ENCODE results near the gene CHID1.

DNA sequence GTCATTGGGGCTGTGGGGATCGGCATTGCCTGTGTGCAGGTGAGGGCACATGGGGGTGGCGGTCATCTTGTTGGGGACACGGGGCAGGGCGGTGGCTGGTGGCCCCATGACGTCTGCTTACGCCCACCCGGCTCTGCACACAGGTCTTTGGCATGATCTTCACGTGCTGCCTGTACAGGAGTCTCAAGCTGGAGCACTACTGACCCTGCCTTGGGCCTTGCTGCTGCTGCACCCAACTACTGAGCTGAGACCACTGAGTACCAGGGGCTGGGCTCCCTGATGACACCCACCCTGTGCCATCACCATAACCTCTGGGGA, 72.7 kb downstream of the CHID1 start:
- no peak for TF ChIP-seq POLR2A (IDR thresholded peaks at IDR 0.05)
- TF ChIP-seq, protein P1, sequence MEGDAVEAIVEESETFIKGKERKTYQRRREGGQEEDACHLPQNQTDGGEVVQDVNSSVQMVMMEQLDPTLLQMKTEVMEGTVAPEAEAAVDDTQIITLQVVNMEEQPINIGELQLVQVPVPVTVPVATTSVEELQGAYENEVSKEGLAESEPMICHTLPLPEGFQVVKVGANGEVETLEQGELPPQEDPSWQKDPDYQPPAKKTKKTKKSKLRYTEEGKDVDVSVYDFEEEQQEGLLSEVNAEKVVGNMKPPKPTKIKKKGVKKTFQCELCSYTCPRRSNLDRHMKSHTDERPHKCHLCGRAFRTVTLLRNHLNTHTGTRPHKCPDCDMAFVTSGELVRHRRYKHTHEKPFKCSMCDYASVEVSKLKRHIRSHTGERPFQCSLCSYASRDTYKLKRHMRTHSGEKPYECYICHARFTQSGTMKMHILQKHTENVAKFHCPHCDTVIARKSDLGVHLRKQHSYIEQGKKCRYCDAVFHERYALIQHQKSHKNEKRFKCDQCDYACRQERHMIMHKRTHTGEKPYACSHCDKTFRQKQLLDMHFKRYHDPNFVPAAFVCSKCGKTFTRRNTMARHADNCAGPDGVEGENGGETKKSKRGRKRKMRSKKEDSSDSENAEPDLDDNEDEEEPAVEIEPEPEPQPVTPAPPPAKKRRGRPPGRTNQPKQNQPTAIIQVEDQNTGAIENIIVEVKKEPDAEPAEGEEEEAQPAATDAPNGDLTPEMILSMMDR (IDR thresholded peaks at IDR 0.05): no peak
